K562 (cell line): Measurements from ENCODE around the gene MILR1. TPM values are rescaled to one million over a fixed set of nuclear protein-coding genes. Genes with fewer than 3 reads are reported as not detected.

Experiments used
- BDP1 ChIP-seq: IDR thresholded peaks from 3 replicates; pipeline ENCODE4 v1.6.1; 2011; ENCODE audit not compliant: insufficient read length, insufficient read depth
- BMI1 ChIP-seq: fragments of 150-350 bp; IDR thresholded peaks from 2 replicates; pipeline ENCODE4 v1.6.1; 2014; ENCODE audit warnings: low read length
- CBFA2T3 ChIP-seq: fragments of 450-650 bp; IDR thresholded peaks from 2 replicates; pipeline ENCODE4 v1.6.1; 2017
- CTCF ChIP-seq, 3 experiments: IDR thresholded peaks in 2 of 3; conservative IDR thresholded peaks in 1 of 3; 2 replicates each; pipeline ENCODE4 v1.5.1; 2011 to 2012; ENCODE audit warnings: low read length in 3 of 3, mild to moderate bottlenecking in 3 of 3, control low read depth in 2 of 3, improper control_type of control experiment in 1 of 3, inconsistent platforms in 1 of 3, low read depth in 1 of 3, mixed read lengths in 1 of 3, moderate library complexity in 1 of 3; ENCODE audit not compliant: insufficient read depth in 2 of 3
- ELF4 ChIP-seq: fragments of 450-650 bp; formaldehyde crosslinking; IDR thresholded peaks from 2 replicates; pipeline ENCODE4 v1.4.0; 2022; ENCODE audit warnings: missing genetic modification characterization
- ETV5 ChIP-seq: sonication (generic); formaldehyde crosslinking; IDR thresholded peaks from 2 replicates; pipeline ENCODE4 v1.4.0; 2020; ENCODE audit warnings: low read depth, mild to moderate bottlenecking, missing genetic modification reagents
- FOXJ2 ChIP-seq: fragments of 200-800 bp; sonication (Bioruptor generic); IDR thresholded peaks from 2 replicates; pipeline ENCODE4 v1.6.1; 2016; ENCODE audit warnings: missing genetic modification characterization, missing compliant biosample characterization
- HES1 ChIP-seq: fragments of 450-650 bp; IDR thresholded peaks from 2 replicates; pipeline ENCODE4 v1.6.1; 2016; ENCODE audit warnings: low read depth, mild to moderate bottlenecking, moderate library complexity
- HINFP ChIP-seq: fragments of 450-650 bp; conservative IDR thresholded peaks from 2 replicates; pipeline ENCODE4 v1.6.1; 2016; ENCODE audit warnings: missing genetic modification characterization, low read depth, mild to moderate bottlenecking, control low read depth, missing compliant biosample characterization
- MEIS2 ChIP-seq: fragments of 450-650 bp; IDR thresholded peaks from 2 replicates; pipeline ENCODE4 v1.6.1; 2014; ENCODE audit warnings: mild to moderate bottlenecking; ENCODE audit not compliant: partially characterized antibody
- NFYB ChIP-seq: IDR thresholded peaks from 2 replicates; pipeline ENCODE4 v1.6.1; 2011; ENCODE audit warnings: mild to moderate bottlenecking, moderate library complexity; ENCODE audit not compliant: insufficient read length; ENCODE audit errors: extremely low read depth
- NR2C2 ChIP-seq, 2 experiments: fragments of 200-800 bp in 1 of 2; sonication (Bioruptor generic) in 1 of 2; sonication (generic) in 1 of 2; formaldehyde crosslinking in 1 of 2; IDR thresholded peaks; 2 replicates each; pipeline versions ENCODE4 v1.6.1 to v1.8.0; 2016 to 2022; ENCODE audit warnings: mild to moderate bottlenecking in 1 of 2, missing compliant biosample characterization in 1 of 2, missing genetic modification characterization in 1 of 2, missing genetic modification reagents in 1 of 2
- RFX1 ChIP-seq: fragments of 450-650 bp; IDR thresholded peaks from 2 replicates; pipeline ENCODE4 v1.6.1; 2016; ENCODE audit warnings: mild to moderate bottlenecking, moderate library complexity
- SAP30 ChIP-seq: fragments of 200-600 bp; sonication (generic); IDR thresholded peaks from 2 replicates; pipeline ENCODE4 v1.6.1; 2012; ENCODE audit warnings: borderline replicate concordance, low read depth, mild to moderate bottlenecking, moderate library complexity, low read length, control low read depth, inconsistent platforms; ENCODE audit not compliant: insufficient read depth, poor library complexity, severe bottlenecking
- SP1 ChIP-seq: sonication (generic); formaldehyde crosslinking; IDR thresholded peaks from 2 replicates; pipeline ENCODE4 v1.8.1; 2022; ENCODE audit warnings: mild to moderate bottlenecking, missing genetic modification reagents
- ZC3H4 ChIP-seq: sonication (generic); formaldehyde crosslinking; IDR thresholded peaks from 2 replicates; pipeline ENCODE4 v1.9.0; 2021; ENCODE audit warnings: missing genetic modification reagents, borderline replicate concordance
- ZNF311 ChIP-seq: fragments of 250-450 bp; sonication (Bioruptor Pico); IDR thresholded peaks from 2 replicates; pipeline ENCODE4 v1.4.0; 2020; ENCODE audit warnings: mild to moderate bottlenecking, moderate library complexity
- ZNF77 ChIP-seq: fragments of 250-450 bp; sonication (Bioruptor Pico); IDR thresholded peaks from 2 replicates; pipeline ENCODE4 v1.5.0; 2020
- ZZZ3 ChIP-seq: fragments of 450-650 bp; IDR thresholded peaks from 2 replicates; pipeline ENCODE4 v1.6.1; 2016; ENCODE audit warnings: antibody characterized with exemption, mild to moderate bottlenecking, moderate library complexity
- polyA plus RNA-seq, 8 experiments: library from polyadenylated mRNA; depleted of rRNA in 4 of 8; stranded (reverse) in 5 of 8; unstranded in 3 of 8; fragments of >200 nt; fragmentation: Nextera tagmentation in 2 of 8; fragmentation: Illumina TruSeq in 1 of 8; extraction: Ambion mirVana in 2 of 8; extraction: Trizol in 1 of 8; gene quantifications; 2 replicates each; pipeline versions ENCODE4 v1.2.1 to v1.2.3, GENCODE V29; 2011 to 2014; ENCODE audit warnings: inconsistent platforms in 1 of 8, missing spikeins in 1 of 8
- total RNA-seq, 7 experiments: library from RNA; depleted of rRNA in 6 of 7; stranded (reverse); fragments of >200 nt in 6 of 7; fragmentation: Illumina TruSeq in 2 of 7; extraction: Trizol in 2 of 7; gene quantifications; 2 replicates each; pipeline versions ENCODE4 v1.2.1 to v1.2.3, GENCODE V29; 2011 to 2021; ENCODE audit warnings: low replicate concordance in 1 of 7
- TF ChIP-seq, protein P1 (sequence below): IDR thresholded peaks from 3 replicates; pipeline ENCODE4 v1.6.1; 2011; ENCODE audit warnings: borderline replicate concordance, mild to moderate bottlenecking; ENCODE audit not compliant: insufficient read length, insufficient read depth

The MILR1 gene
- total and polyA plus RNA-seq, 9 of the 15 experiments (the other 6 are each of a cell fraction or from before 2014, with no cell fraction given): 3.8 to 14.1 (median 7.1) TPM

DNA sequence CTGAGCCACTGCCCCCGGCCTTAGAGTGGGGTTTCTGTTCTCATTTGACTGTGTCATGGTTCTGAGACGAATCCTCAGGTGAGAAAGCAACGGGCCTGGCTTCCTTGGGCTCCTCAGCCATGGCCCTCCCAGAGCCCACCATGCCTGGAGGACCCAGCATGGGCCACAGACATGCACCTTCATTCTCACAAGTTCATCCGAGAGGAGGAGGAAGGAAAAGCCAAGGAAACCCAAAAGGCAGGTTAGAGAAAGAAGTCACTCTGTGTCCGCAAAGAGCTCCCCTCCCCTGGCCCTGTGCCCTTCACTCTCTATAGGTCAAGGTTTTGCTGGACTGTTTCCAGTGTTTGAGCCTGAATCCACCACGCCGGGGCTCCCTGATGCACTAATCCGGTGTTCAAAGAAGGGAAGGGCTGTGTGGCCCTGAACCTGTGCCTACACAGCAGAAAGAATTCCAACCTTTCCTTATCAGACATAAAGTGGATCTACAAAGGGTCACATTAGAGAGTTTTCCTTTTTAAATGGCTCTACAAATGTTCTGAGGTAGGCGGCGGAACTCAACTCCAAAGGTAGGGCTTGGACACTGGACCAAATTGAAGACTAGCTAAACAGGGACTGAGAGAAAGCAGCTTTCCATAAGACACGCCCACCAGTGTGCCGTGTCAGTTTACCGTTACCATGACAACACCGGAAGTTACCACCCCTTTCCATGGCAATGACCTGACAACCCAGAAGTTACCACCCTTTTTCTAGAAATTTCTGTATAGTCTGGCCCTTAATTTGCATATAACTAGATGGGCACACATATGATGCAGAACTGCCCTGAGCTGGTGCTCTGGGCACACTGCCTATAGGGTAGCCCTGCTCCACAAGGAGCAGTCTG is 42.4 kb upstream of the MILR1 start (continued):
- no peak for TF ChIP-seq ETV5
- TF ChIP-seq MEIS2: peak; percentile 14
- TF ChIP-seq HINFP (tag): peak; percentile 98
- TF ChIP-seq CTCF (IDR thresholded peaks at IDR 0.05 in 2 of 3, conservative IDR thresholded peaks at IDR 0.05 in 1 of 3; ENCODE audit: insufficient read depth in 2 of 3, low read depth in 1 of 3, low read length in 3 of 3): no peak
- TF ChIP-seq BMI1: peak; percentile 97
- TF ChIP-seq ZZZ3: no peak
- TF ChIP-seq ZNF77 (CRISPR knock-in tag): no peak
- no peak for TF ChIP-seq SAP30
- TF ChIP-seq ELF4: no peak
- peak; percentile 89 for TF ChIP-seq FOXJ2 (tag)
- no peak for TF ChIP-seq HES1
- no peak for TF ChIP-seq CBFA2T3
- TF ChIP-seq, protein P1, sequence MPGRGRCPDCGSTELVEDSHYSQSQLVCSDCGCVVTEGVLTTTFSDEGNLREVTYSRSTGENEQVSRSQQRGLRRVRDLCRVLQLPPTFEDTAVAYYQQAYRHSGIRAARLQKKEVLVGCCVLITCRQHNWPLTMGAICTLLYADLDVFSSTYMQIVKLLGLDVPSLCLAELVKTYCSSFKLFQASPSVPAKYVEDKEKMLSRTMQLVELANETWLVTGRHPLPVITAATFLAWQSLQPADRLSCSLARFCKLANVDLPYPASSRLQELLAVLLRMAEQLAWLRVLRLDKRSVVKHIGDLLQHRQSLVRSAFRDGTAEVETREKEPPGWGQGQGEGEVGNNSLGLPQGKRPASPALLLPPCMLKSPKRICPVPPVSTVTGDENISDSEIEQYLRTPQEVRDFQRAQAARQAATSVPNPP: no peak
- no peak for TF ChIP-seq ZC3H4 (CRISPR knock-in tag)
- peak; percentile 58; the same call in 1 of the 2 replicates for TF ChIP-seq SP1
- no peak for TF ChIP-seq ZNF311 (CRISPR knock-in tag)
- TF ChIP-seq NR2C2 (CRISPR knock-in tag; IDR thresholded peaks at IDR 0.05): no peak
- TF ChIP-seq NR2C2 (tag; IDR thresholded peaks at IDR 0.05): peak; percentile 83
- TF ChIP-seq RFX1: peak; percentile 100
- TF ChIP-seq BDP1: no peak
- no peak for TF ChIP-seq NFYB
